Endothelial cell of umbilical vein (primary cell): ENCODE measurements around the gene SCO2. TPM values are rescaled to one million over a fixed set of nuclear protein-coding genes. Genes with fewer than 3 reads are reported as not detected.

Experiments
- BruUV-seq: library from RNA; stranded (reverse); fragments of 400-500 nt; replicated peaks from 2 replicates; lab custom pipeline; 2021; lab: Mats Ljungman, UMichigan
- CTCF ChIA-PET: fragments of 300-600, 350-600 bp; sonication (Branson Sonifier 250); formaldehyde crosslinking; loops from one replicate; lab custom pipeline; 2021; ENCODE audit warnings: antibody characterized with exemption, inconsistent platforms; lab: Charles Lee
- POLR2A ChIA-PET: fragments of 300-600, 350-600 bp; sonication (Branson Sonifier 250); formaldehyde crosslinking; loops from one replicate; lab custom pipeline; 2021; ENCODE audit warnings: antibody characterized with exemption, inconsistent platforms; lab: Charles Lee
- DNase-seq: peaks from one replicate; pipeline ENCODE4 v3.0.0-alpha.2; 2011; ENCODE audit warnings: low read depth, low spot score
- FAIRE-seq: peaks from 2 replicates; lab custom pipeline; 2011; peaks lifted over from hg19 to GRCh38; lab: Jason Lieb, UNC
- H2AFZ ChIP-seq: 2 replicates; pipeline ENCODE4 v1.6.0; 2012; ENCODE audit warnings: low read depth, low read length, control low read depth, inconsistent platforms
- H3K27ac ChIP-seq: 2 replicates; pipeline ENCODE4 v1.5.1; 2011; ENCODE audit warnings: low read depth, mild to moderate bottlenecking, control low read depth, low read length, moderate library complexity; ENCODE audit not compliant: insufficient read depth
- H3K27me3 ChIP-seq, 2 experiments: 2 replicates each; pipeline versions ENCODE4 v1.6.0 to v1.6.1; 2011; ENCODE audit warnings: low read length in 2 of 2, mixed read lengths in 1 of 2; ENCODE audit not compliant: control insufficient read depth in 2 of 2, insufficient read depth in 2 of 2
- H3K36me3 ChIP-seq, 2 experiments: 2 replicates in 1 of 2; 3 replicates in 1 of 2; pipeline ENCODE4 v1.5.1; 2011; ENCODE audit warnings: low read length in 2 of 2, mild to moderate bottlenecking in 1 of 2, moderate library complexity in 1 of 2; ENCODE audit not compliant: control insufficient read depth in 2 of 2, insufficient read depth in 2 of 2; ENCODE audit errors: extremely low read depth in 1 of 2
- H3K4me1 ChIP-seq: 3 replicates; pipeline ENCODE4 v1.5.1; 2011; ENCODE audit warnings: mild to moderate bottlenecking, low read length; ENCODE audit not compliant: control insufficient read depth, insufficient read depth; ENCODE audit errors: extremely low read depth
- H3K4me2 ChIP-seq: 2 replicates; pipeline ENCODE4 v1.6.1; 2011; ENCODE audit warnings: low read length, control low read depth, mixed read lengths; ENCODE audit not compliant: insufficient read depth
- H3K4me3 ChIP-seq, 3 experiments: fragments of 200-600 bp in 1 of 3; sonication (generic), shearing (Covaris generic) in 1 of 3; replicated peaks in 1 of 3; 2 replicates each; pipeline ENCODE4 v1.5.1; 2011 to 2016; ENCODE audit warnings: control low read depth in 3 of 3, low read length in 3 of 3, mild to moderate bottlenecking in 2 of 3, inconsistent platforms in 1 of 3, low read depth in 1 of 3, moderate library complexity in 1 of 3; ENCODE audit not compliant: insufficient read depth in 1 of 3
- H3K79me2 ChIP-seq: 2 replicates; pipeline ENCODE4 v1.6.0; 2012; ENCODE audit warnings: low read length, inconsistent platforms; ENCODE audit not compliant: control insufficient read depth, insufficient read depth
- H3K9ac ChIP-seq: replicated peaks from 2 replicates; pipeline ENCODE3; 2011; ENCODE audit warnings: low read length, control low read depth; ENCODE audit not compliant: insufficient read depth; ENCODE audit errors: extremely low read depth
- H3K9me1 ChIP-seq: replicated peaks from 3 replicates; pipeline ENCODE4 v1.6.0; 2011; ENCODE audit warnings: mild to moderate bottlenecking, low read length; ENCODE audit not compliant: control insufficient read depth, insufficient read depth; ENCODE audit errors: extremely low read depth
- H3K9me3 ChIP-seq: replicated peaks from 2 replicates; pipeline ENCODE4 v1.5.1; 2012; ENCODE audit warnings: low read length, inconsistent platforms; ENCODE audit not compliant: control insufficient read depth, insufficient read depth
- H4K20me1 ChIP-seq: replicated peaks from 2 replicates; pipeline ENCODE3; 2011; ENCODE audit warnings: mild to moderate bottlenecking, low read length; ENCODE audit not compliant: control insufficient read depth, insufficient read depth; ENCODE audit errors: extremely low read depth
- CTCF ChIP-seq, 2 donors: IDR thresholded peaks; 1 replicate in 1 of 2; 2 replicates in 1 of 2; pipeline ENCODE4 v1.5.1; 2011; ENCODE audit warnings: low read length in 2 of 2, mild to moderate bottlenecking in 2 of 2, moderate library complexity in 2 of 2, control low read depth in 1 of 2, inconsistent platforms in 1 of 2, low read depth in 1 of 2; ENCODE audit not compliant: insufficient read depth in 1 of 2; ENCODE audit errors: extremely low read depth in 1 of 2
- EZH2 ChIP-seq: IDR thresholded peaks from 2 replicates; pipeline ENCODE4 v1.6.1; 2012; ENCODE audit warnings: borderline replicate concordance, low read depth, mild to moderate bottlenecking, moderate library complexity, low read length, inconsistent platforms; ENCODE audit not compliant: severe bottlenecking
- FOS ChIP-seq: IDR thresholded peaks from 2 replicates; pipeline ENCODE4 v1.6.1; 2011; ENCODE audit warnings: mild to moderate bottlenecking, low read length, moderate library complexity, borderline replicate concordance; ENCODE audit not compliant: insufficient read depth
- GATA2 ChIP-seq: IDR thresholded peaks from 2 replicates; pipeline ENCODE4 v1.7.0; 2011; ENCODE audit warnings: low read depth, mild to moderate bottlenecking, moderate library complexity, mixed read lengths, low read length; ENCODE audit not compliant: insufficient read length, insufficient read depth
- JUN ChIP-seq: IDR thresholded peaks from 2 replicates; pipeline ENCODE4 v1.6.1; 2011; ENCODE audit warnings: borderline replicate concordance, low read depth; ENCODE audit not compliant: insufficient read length, insufficient read depth
- MAX ChIP-seq: IDR thresholded peaks from 2 replicates; pipeline ENCODE4 v1.6.1; 2011; ENCODE audit not compliant: insufficient read depth, insufficient read length
- MYC ChIP-seq: IDR thresholded peaks from one replicate; pipeline ENCODE4 v1.6.1; 2011; ENCODE audit warnings: mild to moderate bottlenecking, low read depth, low read length
- POLR2A ChIP-seq: IDR thresholded peaks from 2 replicates; pipeline ENCODE4 v1.6.1; 2012; ENCODE audit warnings: low read depth, mild to moderate bottlenecking, control low read depth, low read length
- POLR2AphosphoS5 ChIP-seq: IDR thresholded peaks from 2 replicates; pipeline ENCODE4 v1.6.1; 2012; ENCODE audit warnings: low read depth, mild to moderate bottlenecking, control low read depth, low read length, moderate library complexity; ENCODE audit not compliant: insufficient read depth
- dilution Hi-C: fragments of 300-500 bp; cut with MboI; formaldehyde crosslinking; loops from one replicate; pipeline ENCODE4 v1.15.0; 2019; ENCODE audit warnings: low sequenced_read_pairs; ENCODE audit not compliant: extremely low pct_ligation_motif_present
- intact Hi-C: fragments of 100-400 bp; cut with micrococcal nuclease; formaldehyde crosslinking; loops from one replicate; pipeline ENCODE4 v1.10.0; 2022
- polyA plus RNA-seq, 4 experiments: library from polyadenylated mRNA; depleted of rRNA in 3 of 4; stranded (reverse) in 3 of 4; unstranded in 1 of 4; fragments of >200 nt; gene quantifications; 2 replicates each; pipeline versions ENCODE4 v1.2.1 to v1.2.3, GENCODE V29; 2011 to 2012; ENCODE audit warnings: missing spikeins in 1 of 4
- total RNA-seq: library from RNA; stranded (reverse); gene quantifications from 2 replicates; pipeline ENCODE4 v1.2.3, GENCODE V29; 2021

SCO2 gene
- total and polyA plus RNA-seq, 2 donors (not counting 3 experiments of a cell fraction or from before 2014, with no cell fraction given): 3.5 to 3.7 TPM

- CTCF ChIA-PET: interaction anchor here (1.8 kb wide), 1 partner anchor 9 kb away, joined by 5 read pairs; no protein-coding TSS in a partner anchor
- Histone ChIP-seq H3K27me3 (no peaks in the 10 kb centered on the region), H3K79me2 (no peaks in the 10 kb centered on the region), H3K4me1 (no peaks in the 10 kb centered on the region), H3K27ac (no peak overlapping the region), H3K36me3 (no peaks in the 10 kb centered on the region), H3K9ac (no peak overlapping the region), H3K9me3 (no peaks in the 10 kb centered on the region), H3K4me2 (no peak overlapping the region), H3K4me3 (no peak overlapping the region), H4K20me1 (no peaks in the 10 kb centered on the region), H3K9me1 (no peaks in the 10 kb centered on the region), H2AFZ (no peak overlapping the region)
- POLR2A ChIA-PET: no interaction called here
- TF ChIP-seq MYC (no peak), FOS (no peak), JUN (no peak), EZH2 (no peak), GATA2 (no peak), CTCF (IDR thresholded peaks at IDR 0.05; ENCODE audit: extremely low read depth in 1 of 2, insufficient read depth in 1 of 2, low read depth in 1 of 2, low read length in 2 of 2) (no peak), POLR2A (no peak), MAX (no peak), POLR2AphosphoS5 (no peak)
- dilution Hi-C loops (no loop called here), intact Hi-C loops (no loop called here)
- FAIRE-seq: no peak
- BruUV-seq: no TSS peak
- no peak for DNase-seq
Measured at GRCh38 chr22:50569896-50570535, 44.6 kb upstream of the SCO2 start.
